IMR-90 (cell line): ENCODE data around the gene RHCE. TPM values are rescaled to one million over a fixed set of nuclear protein-coding genes. Genes with fewer than 3 reads are reported as not detected.
A peak's percentile ranks its signal among the peaks of the same experiment; 100 is the strongest.

Experiments
- ATAC-seq: fragments of 200-7000 bp; cut with Tn5 transposase; 2 replicates; pipeline ENCODE4 v1.9.1; 2020; ENCODE audit warnings: low read depth, mild to moderate bottlenecking, moderate library complexity
- BruUV-seq: library from RNA; stranded (reverse); fragments of 400-500 nt; replicated peaks from 2 replicates; lab custom pipeline; 2021; lab: Mats Ljungman, UMichigan
- CTCF ChIA-PET: fragments of 300-600 bp; formaldehyde crosslinking; extraction: SDS; loops from one replicate; lab custom pipeline; 2021; ENCODE audit warnings: antibody characterized with exemption; lab: Yijun Ruan, JAX
- POLR2A ChIA-PET: fragments of 300-600 bp; sonication (Branson Sonifier 250); formaldehyde crosslinking; loops from one replicate; lab custom pipeline; 2022; ENCODE audit warnings: antibody characterized with exemption; ENCODE audit not compliant: unreplicated experiment; lab: Charles Lee
- DNase-seq: peaks from one replicate; pipeline ENCODE4 v3.0.0; 2013
- H2AFZ ChIP-seq: replicated peaks from 2 replicates; pipeline ENCODE3; 2013; ENCODE audit warnings: low read length, mild to moderate bottlenecking; ENCODE audit not compliant: poor library complexity
- H2AK5ac ChIP-seq: 2 replicates; pipeline ENCODE4 v1.6.1; 2013; ENCODE audit warnings: low read depth, low read length, inconsistent platforms
- H2AK9ac ChIP-seq: replicated peaks from 2 replicates; pipeline ENCODE3; 2013; ENCODE audit warnings: mild to moderate bottlenecking, low read depth, low read length, moderate library complexity; ENCODE audit not compliant: poor library complexity
- H2BK120ac ChIP-seq: 2 replicates; pipeline ENCODE4 v1.6.1; 2013; ENCODE audit warnings: low read depth, low read length, inconsistent platforms
- H2BK15ac ChIP-seq: 3 replicates; pipeline ENCODE4 v1.6.1; 2013; ENCODE audit warnings: low read depth, low read length, inconsistent platforms
- H2BK20ac ChIP-seq: 2 replicates; pipeline ENCODE4 v1.6.1; 2013; ENCODE audit warnings: low read depth, mild to moderate bottlenecking, inconsistent platforms, low read length, moderate library complexity
- H2BK5ac ChIP-seq: 2 replicates; pipeline ENCODE4 v1.6.1; 2013; ENCODE audit warnings: mild to moderate bottlenecking, low read depth, low read length, inconsistent platforms; ENCODE audit not compliant: poor library complexity, severe bottlenecking
- H3K14ac ChIP-seq: replicated peaks from 2 replicates; pipeline ENCODE4 v1.6.1; 2013; ENCODE audit warnings: low read depth, low read length, inconsistent platforms
- H3K18ac ChIP-seq: 2 replicates; pipeline ENCODE4 v1.6.1; 2013; ENCODE audit warnings: low read depth, low read length, control low read depth
- H3K23ac ChIP-seq: 2 replicates; pipeline ENCODE4 v1.6.1; 2013; ENCODE audit warnings: low read depth, low read length, inconsistent platforms
- H3K27ac ChIP-seq: 2 replicates; pipeline ENCODE4 v1.5.1; 2013; ENCODE audit warnings: mild to moderate bottlenecking, control low read depth, low read length; ENCODE audit not compliant: insufficient read depth
- H3K27me3 ChIP-seq: 2 replicates; pipeline ENCODE4 v1.6.1; 2013; ENCODE audit warnings: low read length; ENCODE audit not compliant: control insufficient read depth, insufficient read depth
- H3K36me3 ChIP-seq: 2 replicates; pipeline ENCODE4 v1.6.1; 2013; ENCODE audit warnings: low read length, mixed read lengths; ENCODE audit not compliant: control insufficient read depth, insufficient read depth
- H3K4ac ChIP-seq: 2 replicates; pipeline ENCODE4 v1.6.1; 2013; ENCODE audit warnings: low read depth, low read length, inconsistent platforms
- H3K4me1 ChIP-seq: 2 replicates; pipeline ENCODE4 v1.6.1; 2013; ENCODE audit warnings: low read length, mixed read lengths; ENCODE audit not compliant: control insufficient read depth, insufficient read depth
- H3K4me2 ChIP-seq: 2 replicates; pipeline ENCODE4 v1.6.1; 2013; ENCODE audit warnings: low read depth, mild to moderate bottlenecking, control low read depth, low read length, moderate library complexity
- H3K4me3 ChIP-seq: 2 replicates; pipeline ENCODE4 v1.5.1; 2013; ENCODE audit warnings: low read depth, mild to moderate bottlenecking, control low read depth, low read length, moderate library complexity; ENCODE audit not compliant: insufficient read depth
- H3K56ac ChIP-seq: 2 replicates; pipeline ENCODE4 v1.6.1; 2013; ENCODE audit warnings: low read length, inconsistent platforms; ENCODE audit not compliant: insufficient read depth; ENCODE audit errors: extremely low read depth
- H3K79me1 ChIP-seq, 2 experiments: 2 replicates each; pipeline ENCODE4 v1.6.1; 2013; ENCODE audit warnings: low read length in 2 of 2, inconsistent platforms in 1 of 2, low read depth in 1 of 2
- H3K9ac ChIP-seq: 2 replicates; pipeline ENCODE4 v1.6.1; 2013; ENCODE audit warnings: low read depth, low read length, control low read depth
- H3K9me1 ChIP-seq: 2 replicates; pipeline ENCODE4 v1.6.1; 2013; ENCODE audit warnings: low read length, inconsistent platforms; ENCODE audit not compliant: insufficient read depth
- H3K9me3 ChIP-seq: 2 replicates; pipeline ENCODE4 v1.6.1; 2013; ENCODE audit warnings: low read length; ENCODE audit not compliant: control insufficient read depth, insufficient read depth
- H4K20me1 ChIP-seq: 2 replicates; pipeline ENCODE4 v1.6.1; 2013; ENCODE audit warnings: low read length, inconsistent platforms; ENCODE audit not compliant: insufficient read depth
- H4K5ac ChIP-seq: 2 replicates; pipeline ENCODE4 v1.6.1; 2013; ENCODE audit warnings: mild to moderate bottlenecking, low read depth, low read length, control low read depth
- H4K8ac ChIP-seq, 2 experiments: 2 replicates each; pipeline ENCODE4 v1.6.1; 2013; ENCODE audit warnings: low read depth in 2 of 2, low read length in 2 of 2, control low read depth in 1 of 2, inconsistent platforms in 1 of 2
- H4K91ac ChIP-seq: 2 replicates; pipeline ENCODE4 v1.6.1; 2013; ENCODE audit warnings: low read depth, low read length, inconsistent platforms; ENCODE audit not compliant: insufficient read depth
- BHLHE40 ChIP-seq: fragments of 150-350 bp; IDR thresholded peaks from 2 replicates; pipeline ENCODE4 v1.6.1; 2016; ENCODE audit warnings: mild to moderate bottlenecking, low read depth, low read length
- CEBPB ChIP-seq: IDR thresholded peaks from 2 replicates; pipeline ENCODE4 v1.6.1; 2012; ENCODE audit warnings: low read depth, low read length, improper control_type of control experiment
- CHD1 ChIP-seq: IDR thresholded peaks from 2 replicates; pipeline ENCODE4 v1.6.1; 2012; ENCODE audit warnings: low read depth, low read length, improper control_type of control experiment
- ELK1 ChIP-seq: fragments of 150-350 bp; IDR thresholded peaks from 2 replicates; pipeline ENCODE4 v1.6.1; 2016; ENCODE audit warnings: low read depth, mild to moderate bottlenecking, low read length, moderate library complexity, borderline replicate concordance
- FOS ChIP-seq: fragments of 150-350 bp; IDR thresholded peaks from 2 replicates; pipeline ENCODE4 v1.6.1; 2016; ENCODE audit warnings: low read depth, low read length
- MAFK ChIP-seq: IDR thresholded peaks from 2 replicates; pipeline ENCODE4 v1.6.1; 2012; ENCODE audit warnings: low read depth, low read length, improper control_type of control experiment
- MAZ ChIP-seq: IDR thresholded peaks from 2 replicates; pipeline ENCODE4 v1.6.1; 2012; ENCODE audit warnings: low read depth, mild to moderate bottlenecking, low read length, improper control_type of control experiment, moderate library complexity, borderline replicate concordance
- MXI1 ChIP-seq: IDR thresholded peaks from 2 replicates; pipeline ENCODE4 v1.6.1; 2012; ENCODE audit warnings: low read depth, mild to moderate bottlenecking, low read length, moderate library complexity, borderline replicate concordance
- NFE2L2 ChIP-seq: fragments of 150-350 bp; IDR thresholded peaks from 2 replicates; pipeline ENCODE4 v1.6.1; 2016; ENCODE audit warnings: low read depth, mild to moderate bottlenecking, low read length
- POLR2A ChIP-seq: IDR thresholded peaks from 2 replicates; pipeline ENCODE4 v1.6.1; 2012; ENCODE audit warnings: mild to moderate bottlenecking, low read depth, low read length
- RAD21 ChIP-seq: IDR thresholded peaks from 2 replicates; pipeline ENCODE4 v1.6.1; 2012; ENCODE audit warnings: low read length, improper control_type of control experiment
- RCOR1 ChIP-seq: IDR thresholded peaks from 2 replicates; pipeline ENCODE4 v1.6.1; 2012; ENCODE audit warnings: mild to moderate bottlenecking, low read length, improper control_type of control experiment; ENCODE audit not compliant: insufficient replicate concordance
- RFX5 ChIP-seq: IDR thresholded peaks from 2 replicates; pipeline ENCODE4 v1.8.0; 2012; ENCODE audit warnings: low read depth, mild to moderate bottlenecking, low read length, moderate library complexity
- SMC3 ChIP-seq: fragments of 150-350 bp; IDR thresholded peaks from 2 replicates; pipeline ENCODE4 v1.6.1; 2016; ENCODE audit warnings: low read depth, mild to moderate bottlenecking, antibody characterized with exemption, low read length, moderate library complexity
- USF2 ChIP-seq: fragments of 150-350 bp; IDR thresholded peaks from 2 replicates; pipeline ENCODE4 v1.6.1; 2017; ENCODE audit warnings: mild to moderate bottlenecking, antibody characterized with exemption, low read length, low read depth
- WGBS, 2 experiments: methylation state at CpG; one replicate each; pipeline versions ENCODE4 v1.1.5 to v1.1.7; 2013; ENCODE audit warnings: missing lambda C conversion rate in 2 of 2; ENCODE audit not compliant: insufficient read length in 1 of 2; ENCODE audit errors: extremely low coverage in 2 of 2; 5-methylcytosine and 5-hydroxymethylcytosine counted together
- dilution Hi-C: fragments of 300-500 bp; cut with HindIII; formaldehyde crosslinking; loops from one replicate; pipeline ENCODE4 v1.14.3; 2018; ENCODE audit warnings: low sequenced_read_pairs; ENCODE audit not compliant: unreplicated experiment
- in situ Hi-C: fragments of 300-500 bp; cut with MboI; formaldehyde crosslinking; loops from 3 replicates; pipeline ENCODE4 v1.14.3; 2019; ENCODE audit warnings: low sequenced_read_pairs, inconsistent platforms, mixed read lengths
- intact Hi-C: fragments of 100-400 bp; cut with micrococcal nuclease; formaldehyde crosslinking; loops from 2 replicates; pipeline ENCODE4 v1.10.0; 2022
- polyA plus RNA-seq, 3 experiments: library from polyadenylated mRNA; depleted of rRNA; stranded (reverse); fragments of >200 nt; gene quantifications; 2 replicates each; pipeline ENCODE4 v1.2.3, GENCODE V29; 2012; ENCODE audit warnings: low replicate concordance in 1 of 3
- total RNA-seq: library from RNA; depleted of rRNA; stranded (reverse); fragments of >200 nt; gene quantifications from 2 replicates; pipeline ENCODE4 v1.2.3, GENCODE V29; 2012
- TF ChIP-seq, protein P1 (sequence below): conservative IDR thresholded peaks from 2 replicates; pipeline ENCODE4 v1.5.1; 2012; ENCODE audit warnings: mild to moderate bottlenecking, low read depth, low read length, improper control_type of control experiment

RHCE gene
- total and polyA plus RNA-seq, 2 of the 4 experiments (the other 2 are of a cell fraction): 0.54 to 0.62 TPM

DNA sequence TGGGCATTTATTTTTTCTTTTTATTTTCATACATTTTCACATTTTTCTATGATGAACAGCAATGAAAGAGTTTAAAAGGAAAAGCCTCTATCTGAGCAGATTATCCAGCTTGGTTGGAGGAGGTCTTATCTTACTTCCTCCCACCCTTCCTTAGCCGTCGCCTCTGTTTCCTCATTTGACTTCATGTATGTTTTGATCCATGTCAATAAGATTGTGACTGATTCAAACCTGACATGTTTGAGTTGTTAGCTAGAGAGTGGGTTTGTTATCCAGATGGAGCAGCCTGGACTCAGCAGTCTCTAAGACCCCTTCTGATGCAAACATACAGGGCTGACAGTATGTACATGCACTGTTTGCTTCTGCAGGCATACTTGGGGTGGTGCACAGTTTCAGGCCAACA is 41.2 kb upstream of the RHCE start:
- no peak overlapping the region for H4K91ac ChIP-seq
- ATAC-seq (no peak), DNase-seq (no peak)
- H3K23ac ChIP-seq: peak overlapping the region; percentile 56; the same call in 1 of the 2 replicates
- no peaks in the 10 kb centered on the region; the same call in 1 of the 2 replicates for H4K20me1 ChIP-seq
- H4K8ac ChIP-seq: no peak overlapping the region
- H3K4me3 ChIP-seq: no peak overlapping the region
- intact Hi-C loops: no loop called here
- WGBS, 2 experiments: no CpG with 5 or more reads among the region's 2 CpGs
- no peak overlapping the region for H3K27ac ChIP-seq
- H2AK5ac ChIP-seq: no peak overlapping the region
- H2AK9ac ChIP-seq: no peak overlapping the region
- H4K5ac ChIP-seq: no peak overlapping the region
- no peak overlapping the region for H2BK20ac ChIP-seq
- no peak overlapping the region for H3K56ac ChIP-seq
- POLR2A ChIA-PET: no interaction called here
- dilution Hi-C loops: no loop called here
- no peaks in the 10 kb centered on the region for H3K9me3 ChIP-seq
- in situ Hi-C loops: no loop called here
- H3K4ac ChIP-seq: no peak overlapping the region
- H2BK15ac ChIP-seq: no peak overlapping the region
- H2AFZ ChIP-seq: no peak overlapping the region
- no TSS peak for BruUV-seq
- TF ChIP-seq MXI1: no peak
- no peak for TF ChIP-seq SMC3
- no peak for TF ChIP-seq USF2
- TF ChIP-seq RFX5: no peak
- TF ChIP-seq, protein P1, sequence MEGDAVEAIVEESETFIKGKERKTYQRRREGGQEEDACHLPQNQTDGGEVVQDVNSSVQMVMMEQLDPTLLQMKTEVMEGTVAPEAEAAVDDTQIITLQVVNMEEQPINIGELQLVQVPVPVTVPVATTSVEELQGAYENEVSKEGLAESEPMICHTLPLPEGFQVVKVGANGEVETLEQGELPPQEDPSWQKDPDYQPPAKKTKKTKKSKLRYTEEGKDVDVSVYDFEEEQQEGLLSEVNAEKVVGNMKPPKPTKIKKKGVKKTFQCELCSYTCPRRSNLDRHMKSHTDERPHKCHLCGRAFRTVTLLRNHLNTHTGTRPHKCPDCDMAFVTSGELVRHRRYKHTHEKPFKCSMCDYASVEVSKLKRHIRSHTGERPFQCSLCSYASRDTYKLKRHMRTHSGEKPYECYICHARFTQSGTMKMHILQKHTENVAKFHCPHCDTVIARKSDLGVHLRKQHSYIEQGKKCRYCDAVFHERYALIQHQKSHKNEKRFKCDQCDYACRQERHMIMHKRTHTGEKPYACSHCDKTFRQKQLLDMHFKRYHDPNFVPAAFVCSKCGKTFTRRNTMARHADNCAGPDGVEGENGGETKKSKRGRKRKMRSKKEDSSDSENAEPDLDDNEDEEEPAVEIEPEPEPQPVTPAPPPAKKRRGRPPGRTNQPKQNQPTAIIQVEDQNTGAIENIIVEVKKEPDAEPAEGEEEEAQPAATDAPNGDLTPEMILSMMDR: no peak
- no peak for TF ChIP-seq ELK1
- TF ChIP-seq BHLHE40: no peak
- TF ChIP-seq CHD1: no peak
- TF ChIP-seq RAD21: no peak
- no peak for TF ChIP-seq FOS
- TF ChIP-seq RCOR1: no peak
- TF ChIP-seq NFE2L2: no peak
- TF ChIP-seq MAFK: no peak
- no peak for TF ChIP-seq CEBPB
- TF ChIP-seq POLR2A: no peak
- TF ChIP-seq MAZ: no peak
- H2BK120ac ChIP-seq: no peak overlapping the region
- peaks cover 20 to 41% of the 10 kb centered on the region in 2 experiments; a peak in 3 of 4 replicates for H3K79me1 ChIP-seq
- H3K27me3 ChIP-seq: no peaks in the 10 kb centered on the region
- no peak overlapping the region for H3K4me2 ChIP-seq
- H3K36me3 ChIP-seq: peaks cover 13% of the 10 kb centered on the region
- no peak overlapping the region for H3K18ac ChIP-seq
- H3K9me1 ChIP-seq: peaks cover 2% of the 10 kb centered on the region; the same call in 1 of the 2 replicates
- H3K4me1 ChIP-seq: peaks cover 3% of the 10 kb centered on the region
- H3K14ac ChIP-seq: no peak overlapping the region
- no peak overlapping the region for H2BK5ac ChIP-seq
- H3K9ac ChIP-seq: no peak overlapping the region
- CTCF ChIA-PET: no interaction called here
